Thyroid gland (tissue), 4 donors: ENCODE measurements around the gene CYFIP1. TPM values are rescaled to one million over a fixed set of nuclear protein-coding genes. Genes with fewer than 3 reads are reported as not detected.

ENCODE experiments used
- DNase-seq, 2 donors: peaks; one replicate each; pipeline ENCODE4 v3.0.0-alpha.2; 2019
- H3K27ac ChIP-seq, 3 donors: fragments of 200-600 bp; sonication (generic); 1 replicate in 2 of 3; 2 replicates in 1 of 3; pipeline ENCODE4 v1.5.1; 2016 to 2019; ENCODE audit warnings: mild to moderate bottlenecking in 1 of 3, moderate library complexity in 1 of 3
- H3K27me3 ChIP-seq: fragments of 200-600 bp; sonication (generic); one replicate; pipeline ENCODE4 v1.5.1; 2019
- H3K36me3 ChIP-seq, 2 donors: fragments of 200-600 bp; sonication (generic); one replicate each; pipeline ENCODE4 v1.5.1; 2016 to 2019
- H3K4me1 ChIP-seq, 2 donors: fragments of 200-600 bp; sonication (generic); one replicate each; pipeline ENCODE4 v1.5.1; 2017 to 2019
- H3K4me3 ChIP-seq, 3 donors: fragments of 200-600 bp; sonication (generic); replicated peaks in 1 of 3; 1 replicate in 2 of 3; 2 replicates in 1 of 3; pipeline ENCODE4 v1.5.1; 2016; ENCODE audit warnings: mild to moderate bottlenecking in 1 of 3
- H3K9me3 ChIP-seq: fragments of 200-600 bp; sonication (generic); one replicate; pipeline ENCODE4 v1.5.1; 2017
- POLR2A ChIP-seq, 2 donors: fragments of 450-650 bp; IDR thresholded peaks; one replicate each; pipeline ENCODE4 v1.6.1; 2017; ENCODE audit warnings: antibody characterized with exemption in 2 of 2, mild to moderate bottlenecking in 2 of 2, moderate library complexity in 1 of 2
- WGBS, 2 donors: methylation state at CpG; one replicate each; pipeline ENCODE4 v1.1.5; 2017; 5-methylcytosine and 5-hydroxymethylcytosine counted together
- intact Hi-C: fragments of 100-400 bp; cut with DNase I; formaldehyde crosslinking; loops from one replicate; pipeline ENCODE4 v1.15.1; 2023
- total RNA-seq, 4 donors: library from RNA; depleted of rRNA; stranded (reverse); fragments of >200 nt; gene quantifications; one replicate each; pipeline ENCODE4 v1.2.3, GENCODE V29; 2016
- TF ChIP-seq, protein P1 (sequence below), 6 experiments: fragments of 200-600 bp in 3 of 6; fragments of 450-650 bp in 3 of 6; sonication (generic) in 3 of 6; IDR thresholded peaks; one replicate each; pipeline ENCODE4 v1.5.1; 2016 to 2019; ENCODE audit warnings: antibody characterized with exemption in 6 of 6, mild to moderate bottlenecking in 2 of 6, inconsistent platforms in 1 of 6, moderate library complexity in 1 of 6

CYFIP1 gene
- total RNA-seq, 4 donors from 2014 or later, result 89.1 to 138 (median 131) TPM

DNA sequence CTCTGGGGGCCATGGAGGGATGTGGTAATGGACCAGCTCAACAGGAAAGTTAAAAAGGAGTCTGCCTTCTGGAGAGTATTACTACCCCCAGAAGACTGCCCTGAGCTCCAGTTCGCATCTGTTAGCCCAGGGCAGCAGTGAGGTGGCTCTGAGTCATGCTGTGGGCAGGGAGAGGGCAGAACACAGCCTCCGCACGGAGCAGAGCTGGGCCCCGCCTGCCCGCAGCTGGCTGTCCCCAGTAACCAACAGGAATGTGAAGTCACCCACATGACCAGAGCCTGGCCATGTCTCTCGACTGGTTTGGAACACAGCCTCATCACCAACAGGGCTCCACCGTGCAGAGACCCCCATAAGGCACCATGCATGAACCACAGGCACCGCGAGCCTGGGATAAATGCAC is 62.1 kb downstream of the CYFIP1 start:
- Histone ChIP-seq H3K27ac (no peak overlapping the region), H3K9me3 (no peaks in the 10 kb centered on the region), H3K4me3 (no peak overlapping the region), H3K4me1 (no peaks in the 10 kb centered on the region), H3K36me3 (peaks cover 26 to 41% of the 10 kb centered on the region in 2 donors), H3K27me3 (no peaks in the 10 kb centered on the region)
- TF ChIP-seq POLR2A (IDR thresholded peaks at IDR 0.05), result no peak
- intact Hi-C loops, result no loop called here
- no peak for DNase-seq
- 92 to 98% methylated on average over 4 to 5 of the region's 9 CpGs for WGBS, 2 donors

DNA sequence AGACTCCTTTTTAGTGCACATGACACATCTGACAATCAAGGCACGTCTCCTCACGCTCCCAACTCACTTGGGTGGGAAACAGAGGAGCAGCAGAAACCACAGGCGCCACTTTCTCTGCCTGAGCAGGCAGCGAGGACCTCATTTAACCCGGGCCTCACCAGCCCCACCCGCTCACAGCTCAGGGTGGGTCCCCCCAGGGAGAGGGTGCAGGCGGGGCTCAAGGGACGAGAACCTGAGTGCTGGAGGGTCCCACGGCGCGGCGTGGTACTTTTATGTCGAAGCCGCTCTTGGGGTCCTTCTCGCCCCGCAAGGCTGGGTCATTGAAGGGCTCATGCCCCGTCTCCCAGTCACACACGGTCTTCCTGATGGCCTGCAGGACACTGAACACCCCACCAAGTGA is 62.6 kb downstream of the CYFIP1 start:
- no peak overlapping the region for H3K27ac ChIP-seq
- no peak for TF ChIP-seq POLR2A (IDR thresholded peaks at IDR 0.05)
- TF ChIP-seq, protein P1, sequence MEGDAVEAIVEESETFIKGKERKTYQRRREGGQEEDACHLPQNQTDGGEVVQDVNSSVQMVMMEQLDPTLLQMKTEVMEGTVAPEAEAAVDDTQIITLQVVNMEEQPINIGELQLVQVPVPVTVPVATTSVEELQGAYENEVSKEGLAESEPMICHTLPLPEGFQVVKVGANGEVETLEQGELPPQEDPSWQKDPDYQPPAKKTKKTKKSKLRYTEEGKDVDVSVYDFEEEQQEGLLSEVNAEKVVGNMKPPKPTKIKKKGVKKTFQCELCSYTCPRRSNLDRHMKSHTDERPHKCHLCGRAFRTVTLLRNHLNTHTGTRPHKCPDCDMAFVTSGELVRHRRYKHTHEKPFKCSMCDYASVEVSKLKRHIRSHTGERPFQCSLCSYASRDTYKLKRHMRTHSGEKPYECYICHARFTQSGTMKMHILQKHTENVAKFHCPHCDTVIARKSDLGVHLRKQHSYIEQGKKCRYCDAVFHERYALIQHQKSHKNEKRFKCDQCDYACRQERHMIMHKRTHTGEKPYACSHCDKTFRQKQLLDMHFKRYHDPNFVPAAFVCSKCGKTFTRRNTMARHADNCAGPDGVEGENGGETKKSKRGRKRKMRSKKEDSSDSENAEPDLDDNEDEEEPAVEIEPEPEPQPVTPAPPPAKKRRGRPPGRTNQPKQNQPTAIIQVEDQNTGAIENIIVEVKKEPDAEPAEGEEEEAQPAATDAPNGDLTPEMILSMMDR (IDR thresholded peaks at IDR 0.05), result no peak
- H3K4me1 ChIP-seq, result no peaks in the 10 kb centered on the region
- H3K36me3 ChIP-seq, result peaks cover 26 to 46% of the 10 kb centered on the region in 2 donors
- no peaks in the 10 kb centered on the region for H3K9me3 ChIP-seq
- H3K4me3 ChIP-seq, result no peak overlapping the region
- intact Hi-C loops, result no loop called here
- WGBS, 2 donors, result 94 to 96% methylated on average over 17 of the region's 18 CpGs
- no peaks in the 10 kb centered on the region for H3K27me3 ChIP-seq
- no peak for DNase-seq

DNA sequence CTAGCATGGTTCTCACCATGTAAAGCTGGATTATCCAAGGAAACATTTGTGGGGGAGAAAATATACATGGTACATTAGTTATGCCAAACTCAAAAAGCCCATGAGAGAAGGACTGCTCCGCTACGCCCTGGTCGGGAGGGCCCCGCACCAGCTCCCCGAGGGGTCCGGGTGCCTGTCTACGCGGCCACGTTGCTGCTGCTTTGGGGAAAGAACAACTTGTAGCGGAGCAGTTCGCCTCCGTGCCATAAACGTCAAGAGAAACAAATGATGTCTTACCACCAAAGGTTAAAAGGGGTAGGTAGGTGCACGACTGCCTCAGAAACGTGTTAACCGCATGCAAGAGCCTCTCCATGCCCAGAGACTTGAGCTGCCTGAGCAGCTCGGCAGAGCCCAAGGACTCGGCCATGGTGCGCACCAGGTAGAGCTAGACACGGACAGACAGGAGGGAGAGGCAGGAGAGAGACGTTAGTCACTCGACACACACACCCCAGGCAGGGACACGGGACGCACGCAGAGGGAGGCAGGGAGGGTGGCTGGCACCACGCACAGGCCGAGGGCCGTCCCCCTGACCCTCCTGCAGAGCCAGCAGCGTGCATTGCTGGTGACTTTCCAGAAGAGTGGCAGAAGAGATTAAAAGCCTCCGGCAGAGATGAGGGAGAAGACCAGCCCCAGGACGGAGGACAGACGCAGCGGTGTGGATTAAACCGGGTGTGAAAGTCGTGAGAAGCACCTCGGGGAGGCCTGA is 63.4 kb downstream of the CYFIP1 start:
- H3K4me3 ChIP-seq, result no peak overlapping the region
- WGBS, 2 donors, result 93 to 95% methylated on average over 36 of the region's 36 CpGs
- no peaks in the 10 kb centered on the region for H3K9me3 ChIP-seq
- H3K27ac ChIP-seq, result no peak overlapping the region
- H3K27me3 ChIP-seq, result no peaks in the 10 kb centered on the region
- H3K4me1 ChIP-seq, result no peaks in the 10 kb centered on the region
- TF ChIP-seq POLR2A (IDR thresholded peaks at IDR 0.05), result no peak
- TF ChIP-seq, protein P1 (IDR thresholded peaks at IDR 0.05), result no peak
- intact Hi-C loops, result no loop called here
- H3K36me3 ChIP-seq, result peaks cover 30 to 53% of the 10 kb centered on the region in 2 donors
- DNase-seq, result no peak

DNA sequence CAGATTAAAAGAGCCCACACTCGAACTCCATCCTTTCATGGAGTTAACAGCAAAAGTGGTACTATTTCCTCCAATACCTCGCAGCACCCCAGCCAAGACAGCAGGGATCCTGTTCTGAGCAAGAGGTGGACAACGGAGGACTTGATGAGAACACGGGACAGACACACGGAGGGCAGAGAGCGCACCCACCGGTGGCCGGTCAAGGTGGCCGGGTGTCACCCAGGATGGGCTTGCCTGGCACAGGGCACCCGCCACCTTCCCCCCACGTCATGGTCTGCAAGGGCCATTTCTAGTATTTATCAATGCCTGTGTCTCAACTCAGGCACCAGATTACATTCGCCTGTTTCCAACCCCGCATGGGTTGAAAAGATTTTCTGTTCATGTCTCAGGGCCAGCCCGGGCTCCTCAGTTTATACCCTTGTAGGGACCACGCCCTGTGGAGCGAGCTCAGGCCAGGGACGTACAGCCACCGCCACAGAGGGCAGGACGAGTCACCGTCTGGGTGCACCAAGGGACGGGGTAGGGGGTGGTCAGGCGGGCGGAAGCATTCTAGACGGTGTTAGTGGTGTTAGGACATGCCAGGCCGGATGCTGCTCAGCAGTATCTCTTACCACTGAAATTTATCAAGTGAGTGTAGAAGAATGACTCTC is 64.2 kb downstream of the CYFIP1 start:
- Histone ChIP-seq H3K9me3 (no peaks in the 10 kb centered on the region), H3K4me1 (no peaks in the 10 kb centered on the region), H3K27ac (no peak overlapping the region), H3K27me3 (no peaks in the 10 kb centered on the region), H3K4me3 (no peak overlapping the region), H3K36me3 (peaks cover 36 to 61% of the 10 kb centered on the region in 2 donors)
- WGBS, 2 donors, result 96 to 97% methylated on average over 25 of the region's 25 CpGs
- intact Hi-C loops, result no loop called here
- TF ChIP-seq POLR2A (IDR thresholded peaks at IDR 0.05), result no peak
- TF ChIP-seq, protein P1 (IDR thresholded peaks at IDR 0.05), result no peak
- no peak for DNase-seq

DNA sequence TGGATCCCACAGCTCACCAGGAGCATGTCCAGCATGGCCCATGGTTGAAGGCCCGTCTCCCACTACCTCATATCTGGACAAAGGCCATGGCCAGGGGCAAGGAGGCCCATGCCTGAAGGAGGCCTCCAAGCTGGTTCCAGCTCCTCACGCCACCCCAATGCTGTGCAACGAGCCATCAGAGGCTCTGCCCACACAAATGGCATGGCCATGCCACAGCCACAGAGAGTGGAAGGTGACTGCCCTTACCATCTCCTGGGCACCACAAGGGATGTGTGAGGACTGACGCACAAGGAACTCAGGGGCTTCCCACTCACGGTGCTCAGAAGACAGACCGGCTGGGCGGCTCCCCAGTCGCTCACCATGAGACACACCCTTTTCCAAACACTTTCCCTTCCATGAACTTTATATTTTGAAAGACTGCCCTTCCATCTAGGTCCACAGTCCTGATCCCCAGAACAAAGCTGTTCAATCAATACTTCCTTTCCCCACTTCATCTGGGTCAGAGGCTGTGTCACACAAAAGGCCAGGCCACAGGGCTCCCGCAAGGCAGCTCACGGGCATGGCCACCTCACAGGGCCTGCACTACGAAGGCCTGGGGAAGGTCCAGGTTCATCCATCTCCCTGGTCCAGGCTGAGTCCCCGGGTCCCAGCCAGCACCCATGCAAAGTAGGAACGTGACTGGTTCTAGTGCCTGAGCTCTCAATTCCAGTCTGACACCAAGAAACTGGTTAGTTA is 66.4 kb downstream of the CYFIP1 start:
- DNase-seq, result no peak
- Histone ChIP-seq H3K27me3 (no peaks in the 10 kb centered on the region), H3K9me3 (no peaks in the 10 kb centered on the region), H3K4me1 (no peaks in the 10 kb centered on the region), H3K4me3 (no peak overlapping the region), H3K36me3 (peaks cover 55 to 82% of the 10 kb centered on the region in 2 donors), H3K27ac (no peak overlapping the region)
- intact Hi-C loops, result no loop called here
- TF ChIP-seq, protein P1 (IDR thresholded peaks at IDR 0.05), result no peak
- no peak for TF ChIP-seq POLR2A (IDR thresholded peaks at IDR 0.05)
- WGBS, 2 donors, result 95 to 96% methylated on average over 13 of the region's 13 CpGs
